ENCODE data around the gene UROC1.

Gene UROC1

DNA sequence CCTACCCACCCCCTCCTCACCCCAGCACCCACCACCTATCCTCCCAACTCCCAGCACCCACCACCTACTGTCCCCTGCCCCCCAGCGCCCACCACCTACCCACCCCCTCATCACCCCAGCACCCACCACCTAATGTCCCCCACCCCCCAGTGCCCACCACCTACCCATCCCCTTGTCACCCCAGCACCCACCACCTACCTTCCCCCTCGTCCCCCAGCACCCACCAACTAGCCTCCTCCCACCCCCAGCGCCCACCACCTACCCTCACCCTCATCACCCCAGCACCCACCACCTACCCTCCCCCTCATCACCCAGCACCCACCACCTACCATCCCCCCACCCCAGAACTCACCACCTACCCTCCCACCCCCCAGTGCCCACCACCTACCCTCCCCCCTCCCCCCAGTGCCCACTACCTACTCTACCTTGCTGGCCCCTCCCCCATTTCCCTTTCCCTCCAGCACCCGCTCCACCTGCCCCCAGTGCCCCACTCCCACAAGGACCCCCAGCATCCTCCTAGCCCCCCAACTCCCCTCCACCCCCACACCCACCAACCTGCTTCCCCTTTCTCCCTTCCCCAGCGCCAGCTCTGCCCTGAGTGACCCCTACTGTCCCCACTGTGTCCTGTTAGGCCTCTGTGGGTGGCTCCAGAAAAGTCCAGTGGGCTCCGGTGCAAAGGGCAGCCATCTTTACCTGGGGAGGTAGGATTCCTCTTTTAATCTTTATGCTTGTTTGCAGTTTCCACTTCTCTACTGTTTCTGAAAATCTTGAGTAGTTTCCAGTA is 1.2 kb downstream of the UROC1 start:
- no peak for DNase-seq

DNA sequence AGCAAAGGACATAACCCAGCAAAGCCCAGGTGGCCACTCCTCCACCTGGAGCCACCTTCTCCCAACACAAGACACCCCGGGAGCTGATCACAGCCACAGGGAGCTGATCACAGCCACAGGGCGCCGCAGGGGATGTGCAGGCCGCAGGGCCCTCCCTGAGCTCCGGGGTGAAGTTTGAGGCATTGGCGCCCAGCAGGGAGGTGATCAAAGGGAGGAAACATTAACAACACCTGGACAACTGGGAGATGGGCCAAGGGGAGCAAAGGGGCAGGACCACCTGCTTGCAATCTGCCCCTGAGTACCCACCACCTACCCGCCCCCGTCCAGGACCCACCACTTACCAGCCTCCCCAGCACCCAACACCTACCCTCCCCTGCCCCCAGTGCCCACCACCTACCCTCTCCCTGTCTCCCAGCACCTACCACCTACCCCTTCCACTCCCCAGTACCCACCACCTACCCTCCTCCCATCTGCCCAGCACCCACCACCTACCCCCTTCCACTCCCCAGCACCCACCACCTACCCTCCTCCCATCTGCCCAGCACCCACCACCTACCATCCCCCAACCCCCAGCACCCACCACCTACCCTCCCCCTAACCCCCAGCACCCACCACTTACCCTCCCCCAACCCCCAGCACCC is 2.4 kb downstream of the UROC1 start:
- DNase-seq: no peak

GRCh38 chr3:126514161-126514560 is 3.4 kb downstream of the UROC1 start:
- DNase-seq: no peak

- DNase-seq: no peak
Measured at GRCh38 chr3:126512916-126513650, 4.5 kb downstream of the UROC1 start.

- no peak for DNase-seq
Measured at GRCh38 chr3:126512026-126512425, 5.5 kb downstream of the UROC1 start.

DNA sequence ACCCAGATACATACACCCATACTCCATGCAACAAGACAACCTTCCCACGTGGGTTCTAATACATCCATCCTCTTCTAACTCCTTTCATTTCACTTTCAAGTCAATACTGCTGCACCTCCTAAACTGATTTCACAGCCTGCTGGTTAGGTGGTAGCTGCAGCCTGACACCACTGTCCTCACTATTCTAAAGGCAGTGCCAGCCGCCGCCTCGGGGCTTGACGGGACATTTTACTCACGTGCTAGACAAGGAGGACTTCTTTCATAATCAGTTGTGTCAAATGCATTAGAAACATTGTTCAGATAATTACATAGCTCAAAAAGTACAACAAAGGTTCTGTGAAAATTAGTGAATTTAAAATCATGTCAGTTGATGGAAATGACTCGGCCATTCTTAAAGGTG is 6.3 kb downstream of the UROC1 start:
- no peak for DNase-seq

- no peak for DNase-seq
Measured at GRCh38 chr3:126510308-126510910, 7.2 kb downstream of the UROC1 start.

GRCh38 chr3:126509597-126510307 is 7.8 kb downstream of the UROC1 start:
- DNase-seq: no peak

DNA sequence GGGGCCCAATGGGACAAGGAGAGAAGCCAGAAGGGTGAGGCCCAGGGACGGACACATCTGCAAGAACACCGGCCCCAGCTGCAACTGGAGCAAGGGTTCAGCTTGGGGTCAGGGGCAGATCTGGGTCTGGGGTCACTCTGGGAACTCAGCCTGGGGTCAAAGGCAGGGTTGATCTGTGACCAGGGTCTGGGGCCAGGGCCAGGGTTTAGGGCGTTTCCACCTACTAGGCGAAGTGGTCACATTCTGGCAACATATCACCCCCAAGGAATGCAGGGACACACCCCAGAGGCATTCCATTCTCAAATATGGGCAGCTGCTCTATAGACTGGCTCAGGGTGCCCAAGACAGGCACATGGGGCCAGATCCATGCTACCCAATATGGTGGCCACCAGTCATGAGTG is 9.0 kb downstream of the UROC1 start:
- DNase-seq: no peak

DNA sequence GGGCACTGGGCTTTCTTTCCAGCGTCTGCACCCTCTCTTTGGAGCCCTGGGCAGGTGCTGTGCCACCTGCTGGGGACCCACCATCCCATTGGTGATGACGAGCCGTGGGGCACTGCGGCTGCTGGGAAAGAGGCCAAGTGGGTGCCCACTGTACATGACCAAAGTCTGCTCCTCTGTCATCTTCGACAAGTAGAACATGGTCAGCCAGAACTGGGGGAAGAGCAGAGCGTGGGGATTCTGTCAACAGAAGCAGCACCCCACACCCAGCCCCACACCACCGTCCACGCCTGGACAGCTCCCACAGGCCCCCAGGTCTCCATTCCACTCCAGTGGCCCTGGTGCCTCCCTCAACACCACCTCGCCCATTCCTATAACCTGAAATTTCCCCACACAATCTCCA is 9.7 kb downstream of the UROC1 start:
- DNase-seq: no peak

GRCh38 chr3:126503701-126504100 is 13.9 kb downstream of the UROC1 start:
- DNase-seq: no peak

GRCh38 chr3:126502656-126503055 is 14.9 kb downstream of the UROC1 start:
- no peak for DNase-seq

GRCh38 chr3:126501736-126502135 is 15.8 kb downstream of the UROC1 start:
- DNase-seq: no peak

DNA sequence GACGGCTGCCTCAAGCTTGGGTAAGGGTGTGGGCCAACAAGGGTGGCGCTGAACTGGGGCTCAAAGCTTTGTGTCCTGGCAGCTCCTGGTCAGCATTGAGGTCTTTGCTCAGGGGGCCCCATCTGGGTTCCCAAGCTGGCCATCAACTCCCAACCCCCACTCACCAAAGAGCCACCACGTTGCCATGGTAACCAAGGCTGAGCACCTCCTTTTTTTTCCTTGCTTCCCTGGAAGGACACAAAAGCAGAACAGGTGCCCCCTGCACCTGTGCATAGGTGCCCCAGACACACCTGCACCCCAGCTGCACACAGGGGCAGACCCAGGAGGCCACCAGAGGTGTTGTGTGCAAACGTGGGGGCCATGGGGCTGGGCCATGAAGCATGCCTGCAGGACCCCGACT is 16.5 kb downstream of the UROC1 start:
- no peak for DNase-seq

GRCh38 chr3:126500016-126500415 is 17.6 kb downstream of the UROC1 start:
- no peak for DNase-seq

GRCh38 chr3:126499401-126499800 is 18.2 kb downstream of the UROC1 start:
- no peak for DNase-seq

DNA sequence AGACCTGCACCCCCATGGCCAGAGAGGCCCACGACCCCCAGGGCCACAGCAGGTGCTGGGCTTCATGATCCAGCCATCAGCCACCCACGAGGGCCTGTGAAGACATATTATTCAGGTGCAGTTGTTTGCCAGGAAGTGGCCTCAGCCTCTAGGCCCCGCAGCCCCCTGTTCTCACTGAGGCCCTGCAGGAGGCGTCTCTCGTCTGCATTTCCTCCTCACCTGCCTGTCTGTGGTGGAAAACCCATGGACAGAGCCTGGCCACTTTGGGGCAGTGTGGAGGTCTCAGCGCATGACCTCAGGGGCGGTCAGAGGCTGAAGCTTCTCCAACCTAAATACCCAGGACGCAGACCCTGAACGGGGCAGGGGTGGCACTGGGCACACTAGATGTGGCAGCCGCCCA is 18.6 kb downstream of the UROC1 start:
- DNase-seq: no peak

DNA sequence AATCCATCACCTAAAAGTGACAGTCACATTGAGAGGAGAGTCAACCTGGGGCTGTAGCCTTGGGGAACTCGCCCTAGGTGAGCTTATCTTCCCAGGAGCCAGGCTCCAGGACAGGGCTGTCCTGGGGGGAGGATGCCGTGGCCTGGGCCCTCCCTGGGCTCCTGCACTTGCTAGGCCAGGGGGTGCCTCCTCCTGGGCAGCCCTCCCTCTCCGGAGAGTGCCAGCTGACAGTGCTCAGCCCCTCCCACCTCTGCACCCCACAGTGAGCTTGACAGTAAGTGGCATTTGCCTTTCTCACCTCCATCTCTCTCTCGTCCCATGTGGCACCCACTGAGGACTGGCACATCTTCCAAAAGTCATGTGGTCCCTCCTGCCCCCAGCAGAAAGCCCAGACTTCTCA is 19.1 kb downstream of the UROC1 start:
- DNase-seq: no peak

- DNase-seq: no peak
Measured at GRCh38 chr3:126497956-126498355, 19.6 kb downstream of the UROC1 start.

- no peak for DNase-seq
Measured at GRCh38 chr3:126496894-126497850, 20.4 kb downstream of the UROC1 start.

GRCh38 chr3:126495786-126496185 is 21.8 kb downstream of the UROC1 start:
- no peak for DNase-seq

GRCh38 chr3:126494970-126495230 is 22.7 kb downstream of the UROC1 start:
- no peak for DNase-seq

All from activated CD4-positive, alpha-beta T cell treated with anti-CD3 and anti-CD28 coated beads, Interleukin-10, Interleukin-2, amounts not matched to agents 100 ng/mL and 50 ng/mL, durations not matched to agents 16 hours and 8 hours (primary cell).